DOHH2 (cell line): Measurements from ENCODE around the gene TPSAB1.
"Not testable (repeated sequence)": the region's sequence is repeated elsewhere in the genome, so short reads cannot be mapped to it uniquely, and the experiment has no call there.

ENCODE experiments used
- EZH2phosphoT487 ChIP-seq: fragments of 200-600 bp; sonication (generic); IDR thresholded peaks from 2 replicates; pipeline ENCODE4 v1.6.1; 2017; ENCODE audit warnings: borderline replicate concordance, mild to moderate bottlenecking, antibody characterized with exemption, low read length, moderate library complexity, mixed read lengths
- TF ChIP-seq, protein P1 (sequence below): fragments of 200-600 bp; sonication (generic); IDR thresholded peaks from one replicate; pipeline ENCODE4 v1.5.1; 2014; ENCODE audit warnings: antibody characterized with exemption, mild to moderate bottlenecking, low read depth, low read length; ENCODE audit not compliant: poor library complexity, severe bottlenecking

DNA sequence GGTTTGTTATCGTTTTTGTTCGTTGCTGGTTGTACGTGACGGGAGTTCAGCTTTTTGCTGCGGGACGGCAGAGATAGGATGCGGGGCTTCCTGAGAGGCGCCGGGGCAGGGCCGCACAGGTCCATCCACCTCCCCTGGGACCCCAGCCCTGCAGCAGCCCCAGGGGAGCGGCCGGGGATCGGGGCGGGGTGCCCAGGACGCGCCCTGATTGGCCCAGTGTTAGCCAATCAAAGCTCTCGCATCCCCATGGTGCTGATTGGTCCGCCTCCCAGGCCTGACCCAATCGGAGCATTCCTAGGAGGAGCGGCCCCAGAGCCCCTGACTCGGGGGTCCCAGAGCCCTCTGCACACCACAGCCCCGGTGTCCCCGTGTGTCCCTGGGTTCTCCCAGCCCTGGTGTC is 1.6 kb upstream of the TPSAB1 start:
- TF ChIP-seq, protein P1, sequence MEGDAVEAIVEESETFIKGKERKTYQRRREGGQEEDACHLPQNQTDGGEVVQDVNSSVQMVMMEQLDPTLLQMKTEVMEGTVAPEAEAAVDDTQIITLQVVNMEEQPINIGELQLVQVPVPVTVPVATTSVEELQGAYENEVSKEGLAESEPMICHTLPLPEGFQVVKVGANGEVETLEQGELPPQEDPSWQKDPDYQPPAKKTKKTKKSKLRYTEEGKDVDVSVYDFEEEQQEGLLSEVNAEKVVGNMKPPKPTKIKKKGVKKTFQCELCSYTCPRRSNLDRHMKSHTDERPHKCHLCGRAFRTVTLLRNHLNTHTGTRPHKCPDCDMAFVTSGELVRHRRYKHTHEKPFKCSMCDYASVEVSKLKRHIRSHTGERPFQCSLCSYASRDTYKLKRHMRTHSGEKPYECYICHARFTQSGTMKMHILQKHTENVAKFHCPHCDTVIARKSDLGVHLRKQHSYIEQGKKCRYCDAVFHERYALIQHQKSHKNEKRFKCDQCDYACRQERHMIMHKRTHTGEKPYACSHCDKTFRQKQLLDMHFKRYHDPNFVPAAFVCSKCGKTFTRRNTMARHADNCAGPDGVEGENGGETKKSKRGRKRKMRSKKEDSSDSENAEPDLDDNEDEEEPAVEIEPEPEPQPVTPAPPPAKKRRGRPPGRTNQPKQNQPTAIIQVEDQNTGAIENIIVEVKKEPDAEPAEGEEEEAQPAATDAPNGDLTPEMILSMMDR: not testable (repeated sequence)
- not testable (repeated sequence) for TF ChIP-seq EZH2phosphoT487
